Measurements from ENCODE around the gene SNX30.

Gene SNX30

DNA sequence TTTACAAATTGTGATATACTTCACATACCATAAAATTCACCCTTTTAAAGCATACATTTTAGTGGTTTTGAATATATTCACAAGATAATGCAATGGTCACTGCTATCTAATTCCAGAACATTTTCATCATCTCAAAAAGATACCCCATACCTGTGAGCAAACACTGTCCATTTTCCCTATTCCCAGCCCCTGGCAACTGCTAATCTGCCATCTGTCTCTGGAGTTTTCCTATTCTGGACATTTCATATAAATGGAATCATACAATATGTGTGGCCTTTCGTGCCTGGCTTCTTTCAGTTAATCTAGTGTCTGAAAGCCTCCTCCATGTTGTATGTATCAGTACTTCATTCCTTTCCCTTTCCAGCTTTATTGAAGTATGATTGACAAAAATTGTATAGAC lies 14.7 kb downstream of the SNX30 start:
- H3K4ac ChIP-seq (ENCODE audit: low read depth, low read length): no peak overlapping the region
- DNase-seq: no peak
- H3K14ac ChIP-seq (ENCODE audit: low read length): no peak overlapping the region
- H4K8ac ChIP-seq (ENCODE audit: low read depth, low read length): no peak overlapping the region
- H3K79me2 ChIP-seq (ENCODE audit: control insufficient read depth, insufficient read depth, low read length, poor library complexity): no peaks in the 10 kb centered on the region
- H2AFZ ChIP-seq (ENCODE audit: insufficient read depth, low read length, poor library complexity): no peak overlapping the region
- H2BK120ac ChIP-seq (ENCODE audit: insufficient read depth, low read length, poor library complexity): no peak overlapping the region
- H3K27ac ChIP-seq (ENCODE audit: low read depth, low read length): no peak overlapping the region
- H3K27me3 ChIP-seq (ENCODE audit: insufficient read depth, low read length): no peaks in the 10 kb centered on the region
- no peak overlapping the region for H2AK5ac ChIP-seq (ENCODE audit: low read length)
- H3K4me2 ChIP-seq (ENCODE audit: low read length): no peak overlapping the region
- H2BK5ac ChIP-seq (ENCODE audit: low read depth, low read length, poor library complexity): no peak overlapping the region
- no peaks in the 10 kb centered on the region for H3K9me3 ChIP-seq (ENCODE audit: insufficient read depth, low read depth, low read length)
- H3K9ac ChIP-seq (ENCODE audit: low read length): no peak overlapping the region
- no peak overlapping the region for H4K91ac ChIP-seq (ENCODE audit: low read depth, low read length)
- no peaks in the 10 kb centered on the region for H3K36me3 ChIP-seq (ENCODE audit: control insufficient read depth in 1 of 2, insufficient read depth in 2 of 2, low read length in 2 of 2)
- no peak overlapping the region for H2BK12ac ChIP-seq (ENCODE audit: low read length)
- H4K12ac ChIP-seq (ENCODE audit: low read depth, low read length): no peak overlapping the region
- no CpG with 5 or more reads among the region's 1 CpG for WGBS (ENCODE audit: extremely low coverage, insufficient coverage, insufficient read length)
- no peak overlapping the region for H3K23ac ChIP-seq (ENCODE audit: low read length)
- H3K4me1 ChIP-seq (ENCODE audit: control insufficient read depth in 1 of 2, insufficient read depth in 2 of 2, low read length in 2 of 2): peaks cover 5 to 11% of the 10 kb centered on the region in 2 experiments
- no peak overlapping the region for H3K4me3 ChIP-seq (ENCODE audit: low read depth, low read length)
- H3K18ac ChIP-seq (ENCODE audit: low read length): no peak overlapping the region
- no peaks in the 10 kb centered on the region for H3K79me1 ChIP-seq (ENCODE audit: low read length)

DNA sequence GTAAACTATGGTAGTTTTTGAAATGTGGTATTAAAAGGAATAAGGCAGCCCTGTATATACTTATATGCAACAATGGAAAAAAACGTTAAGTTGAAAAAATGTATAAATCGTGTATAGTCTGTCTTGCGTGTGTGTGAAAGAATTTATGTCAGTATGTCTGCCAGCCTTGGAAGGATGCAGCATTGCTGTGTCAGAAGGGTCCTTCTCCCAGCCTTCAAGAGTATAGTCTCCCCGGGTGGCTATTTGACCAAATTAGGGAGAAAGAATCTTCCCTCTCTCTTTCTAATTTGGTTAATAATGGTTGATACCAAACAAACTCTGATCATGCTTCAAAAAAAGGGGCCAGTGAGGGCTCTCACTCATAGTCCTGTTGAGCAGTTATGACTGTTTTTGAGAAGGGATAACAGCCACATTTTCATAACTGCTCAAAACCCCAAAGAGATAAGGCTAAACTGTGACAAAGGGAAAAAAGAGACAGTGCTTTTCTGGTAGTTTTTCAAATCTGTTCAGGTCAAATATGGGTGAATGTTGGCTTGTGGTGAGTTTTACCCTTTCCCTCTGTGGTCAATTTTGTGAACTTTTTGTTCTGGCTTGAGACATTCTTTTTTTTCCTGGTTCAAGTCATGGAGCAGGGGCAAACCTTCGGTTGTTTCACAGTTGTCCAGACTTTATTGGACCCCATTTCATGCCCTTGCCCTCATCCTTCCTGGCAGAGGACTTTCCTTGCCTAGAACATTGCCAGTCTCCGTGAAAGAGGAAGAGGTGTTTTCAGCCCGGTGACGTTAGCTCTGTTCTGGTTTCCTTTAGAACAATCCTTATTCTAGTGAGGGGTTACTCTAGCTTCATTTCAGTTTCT lies 21.0 kb downstream of the SNX30 start:
- H3K4me1 ChIP-seq (ENCODE audit: control insufficient read depth in 1 of 2, insufficient read depth in 2 of 2, low read length in 2 of 2): peaks cover 0 to 5% of the 10 kb centered on the region in 2 experiments
- no peak overlapping the region for H2AK5ac ChIP-seq (ENCODE audit: low read length)
- H3K4me3 ChIP-seq (ENCODE audit: low read depth, low read length): no peak overlapping the region
- no peak overlapping the region for H3K23ac ChIP-seq (ENCODE audit: low read length)
- no peak overlapping the region for H2BK5ac ChIP-seq (ENCODE audit: low read depth, low read length, poor library complexity)
- no peak overlapping the region for H3K14ac ChIP-seq (ENCODE audit: low read length)
- H3K27ac ChIP-seq (ENCODE audit: low read depth, low read length): no peak overlapping the region
- no peak overlapping the region for H3K4ac ChIP-seq (ENCODE audit: low read depth, low read length)
- no peaks in the 10 kb centered on the region for H3K36me3 ChIP-seq (ENCODE audit: control insufficient read depth in 1 of 2, insufficient read depth in 2 of 2, low read length in 2 of 2)
- H2AFZ ChIP-seq (ENCODE audit: insufficient read depth, low read length, poor library complexity): no peak overlapping the region
- H4K12ac ChIP-seq (ENCODE audit: low read depth, low read length): no peak overlapping the region
- no peak overlapping the region for H3K9ac ChIP-seq (ENCODE audit: low read length)
- DNase-seq: no peak
- no peak overlapping the region for H4K91ac ChIP-seq (ENCODE audit: low read depth, low read length)
- no peak overlapping the region for H2BK120ac ChIP-seq (ENCODE audit: insufficient read depth, low read length, poor library complexity)
- no peaks in the 10 kb centered on the region for H3K79me2 ChIP-seq (ENCODE audit: control insufficient read depth, insufficient read depth, low read length, poor library complexity)
- no peak overlapping the region for H3K18ac ChIP-seq (ENCODE audit: low read length)
- no peak overlapping the region for H4K8ac ChIP-seq (ENCODE audit: low read depth, low read length)
- no peaks in the 10 kb centered on the region for H3K9me3 ChIP-seq (ENCODE audit: insufficient read depth, low read depth, low read length)
- H3K27me3 ChIP-seq (ENCODE audit: insufficient read depth, low read length): no peaks in the 10 kb centered on the region
- no peaks in the 10 kb centered on the region for H3K79me1 ChIP-seq (ENCODE audit: low read length)
- no peak overlapping the region for H3K4me2 ChIP-seq (ENCODE audit: low read length)
- no peak overlapping the region for H2BK12ac ChIP-seq (ENCODE audit: low read length)
- 100% methylated on average over 3 of the region's 8 CpGs for WGBS (ENCODE audit: extremely low coverage, insufficient coverage, insufficient read length)

DNA sequence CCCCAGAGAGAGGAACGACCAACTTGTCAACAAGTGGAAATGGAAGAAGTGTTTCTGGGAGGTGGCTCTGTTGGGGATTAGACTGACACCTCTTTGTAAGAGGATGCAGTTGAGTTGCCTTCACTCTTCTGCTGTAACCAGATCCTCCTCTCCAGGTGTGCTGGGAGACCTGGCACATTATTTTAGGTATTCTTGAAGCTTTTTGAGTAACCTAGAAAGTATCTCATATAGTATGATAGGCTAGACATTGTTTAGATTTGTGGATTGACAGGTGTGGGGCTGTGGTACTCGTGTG lies 21.6 kb downstream of the SNX30 start:
- H3K4me1 ChIP-seq (ENCODE audit: control insufficient read depth in 1 of 2, insufficient read depth in 2 of 2, low read length in 2 of 2): peaks cover 0 to 5% of the 10 kb centered on the region in 2 experiments
- H3K9me3 ChIP-seq (ENCODE audit: insufficient read depth, low read depth, low read length): no peaks in the 10 kb centered on the region
- no peaks in the 10 kb centered on the region for H3K36me3 ChIP-seq (ENCODE audit: control insufficient read depth in 1 of 2, insufficient read depth in 2 of 2, low read length in 2 of 2)
- no peaks in the 10 kb centered on the region for H3K79me2 ChIP-seq (ENCODE audit: control insufficient read depth, insufficient read depth, low read length, poor library complexity)
- no peak overlapping the region for H3K27ac ChIP-seq (ENCODE audit: low read depth, low read length)
- H2BK12ac ChIP-seq (ENCODE audit: low read length): no peak overlapping the region
- no peaks in the 10 kb centered on the region for H3K27me3 ChIP-seq (ENCODE audit: insufficient read depth, low read length)
- no peak overlapping the region for H2BK5ac ChIP-seq (ENCODE audit: low read depth, low read length, poor library complexity)
- no peak overlapping the region for H3K23ac ChIP-seq (ENCODE audit: low read length)
- DNase-seq: no peak
- no peak overlapping the region for H3K4ac ChIP-seq (ENCODE audit: low read depth, low read length)
- no peaks in the 10 kb centered on the region for H3K79me1 ChIP-seq (ENCODE audit: low read length)
- no peak overlapping the region for H2BK120ac ChIP-seq (ENCODE audit: insufficient read depth, low read length, poor library complexity)
- no CpG with 5 or more reads among the region's 2 CpGs for WGBS (ENCODE audit: extremely low coverage, insufficient coverage, insufficient read length)
- H3K14ac ChIP-seq (ENCODE audit: low read length): no peak overlapping the region
- no peak overlapping the region for H4K12ac ChIP-seq (ENCODE audit: low read depth, low read length)
- H3K4me2 ChIP-seq (ENCODE audit: low read length): no peak overlapping the region
- H3K9ac ChIP-seq (ENCODE audit: low read length): no peak overlapping the region
- H2AK5ac ChIP-seq (ENCODE audit: low read length): no peak overlapping the region
- H4K8ac ChIP-seq (ENCODE audit: low read depth, low read length): no peak overlapping the region
- no peak overlapping the region for H2AFZ ChIP-seq (ENCODE audit: insufficient read depth, low read length, poor library complexity)
- no peak overlapping the region for H3K4me3 ChIP-seq (ENCODE audit: low read depth, low read length)
- no peak overlapping the region for H3K18ac ChIP-seq (ENCODE audit: low read length)
- H4K91ac ChIP-seq (ENCODE audit: low read depth, low read length): no peak overlapping the region

DNA sequence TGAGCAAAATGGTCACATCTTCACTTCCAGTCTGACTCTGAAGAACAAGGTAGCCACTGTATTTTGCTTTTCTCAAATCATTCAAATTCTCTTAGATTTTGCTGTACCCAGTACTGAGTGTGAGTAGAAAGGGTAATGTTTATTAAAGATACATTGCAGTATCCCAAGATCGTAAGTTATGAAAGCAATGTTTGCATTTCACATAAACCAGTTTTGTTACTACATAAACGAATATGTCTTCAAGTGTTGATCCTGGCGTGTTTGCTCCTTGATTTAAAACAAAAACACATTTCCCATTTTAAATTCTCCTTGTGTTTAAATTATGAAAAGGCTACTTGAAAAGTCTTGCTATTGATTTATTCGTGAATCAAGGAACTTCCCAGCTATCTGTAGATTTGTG lies 22.0 kb downstream of the SNX30 start:
- Histone ChIP-seq H3K18ac (ENCODE audit: low read length) (no peak overlapping the region), H2BK5ac (ENCODE audit: low read depth, low read length, poor library complexity) (no peak overlapping the region), H3K27me3 (ENCODE audit: insufficient read depth, low read length) (no peaks in the 10 kb centered on the region), H4K12ac (ENCODE audit: low read depth, low read length) (no peak overlapping the region), H2BK120ac (ENCODE audit: insufficient read depth, low read length, poor library complexity) (no peak overlapping the region), H3K36me3 (ENCODE audit: control insufficient read depth in 1 of 2, insufficient read depth in 2 of 2, low read length in 2 of 2) (no peaks in the 10 kb centered on the region), H2AFZ (ENCODE audit: insufficient read depth, low read length, poor library complexity) (no peak overlapping the region), H3K79me2 (ENCODE audit: control insufficient read depth, insufficient read depth, low read length, poor library complexity) (no peaks in the 10 kb centered on the region), H3K4me2 (ENCODE audit: low read length) (no peak overlapping the region), H3K14ac (ENCODE audit: low read length) (no peak overlapping the region), H3K79me1 (ENCODE audit: low read length) (no peaks in the 10 kb centered on the region), H3K23ac (ENCODE audit: low read length) (no peak overlapping the region), H3K4ac (ENCODE audit: low read depth, low read length) (no peak overlapping the region), H3K9ac (ENCODE audit: low read length) (no peak overlapping the region), H3K4me1 (ENCODE audit: control insufficient read depth in 1 of 2, insufficient read depth in 2 of 2, low read length in 2 of 2) (peaks cover 0 to 5% of the 10 kb centered on the region in 2 experiments), H3K4me3 (ENCODE audit: low read depth, low read length) (no peak overlapping the region), H2BK12ac (ENCODE audit: low read length) (no peak overlapping the region), H2AK5ac (ENCODE audit: low read length) (no peak overlapping the region), H3K27ac (ENCODE audit: low read depth, low read length) (no peak overlapping the region), H4K91ac (ENCODE audit: low read depth, low read length) (no peak overlapping the region), H4K8ac (ENCODE audit: low read depth, low read length) (no peak overlapping the region), H3K9me3 (ENCODE audit: insufficient read depth, low read depth, low read length) (no peaks in the 10 kb centered on the region)
- DNase-seq: peak in 1 of 2 donors; percentile 76
- no CpG with 5 or more reads among the region's 4 CpGs for WGBS (ENCODE audit: extremely low coverage, insufficient coverage, insufficient read length)
